ENCODE results near the gene SLBP.

GRCh38 chr4:1673671-1674070 is 38.4 kb downstream of the SLBP start:
- TF ChIP-seq GATA2 (IDR thresholded peaks at IDR 0.05; ENCODE audit: low read depth, low read length): no peak
- TF ChIP-seq GATA3 (IDR thresholded peaks at IDR 0.05; ENCODE audit: low read depth, low read length): no peak

All from SH-SY5Y (cell line).